ENCODE data around the gene ADCY5. TPM values are rescaled to one million over a fixed set of nuclear protein-coding genes. Genes with fewer than 3 reads are reported as not detected.

Gene ADCY5
- polyA plus RNA-seq, 2 of the 4 experiments (the other 2 are of a cell fraction): 0.57 to 0.68 TPM

- no peak for FAIRE-seq
- no peak for DNase-seq (ENCODE audit: low read depth in 1 of 2, low spot score in 1 of 2)
- no peak overlapping the region for H3K27ac ChIP-seq
- POLR2A ChIA-PET: no interaction called here
- H3K9me3 ChIP-seq: no peaks in the 10 kb centered on the region
- CTCF ChIA-PET: interaction anchor here (1.1 kb wide), 1 partner anchor 25 kb away, joined by 4 read pairs; no protein-coding TSS in a partner anchor
- no peaks in the 10 kb centered on the region for H3K4me1 ChIP-seq
- no peak overlapping the region for H3K4me2 ChIP-seq
- TF ChIP-seq HMGXB4 (CRISPR knock-in tag; IDR thresholded peaks at IDR 0.05; ENCODE audit: borderline replicate concordance): no peak
- TF ChIP-seq FOXS1 (CRISPR knock-in tag; IDR thresholded peaks at IDR 0.05): no peak
- TF ChIP-seq USF2 (IDR thresholded peaks at IDR 0.05): no peak
- TF ChIP-seq ATOH8 (CRISPR knock-in tag; IDR thresholded peaks at IDR 0.05; ENCODE audit: low read depth): no peak
- no peak for TF ChIP-seq GATA3 (IDR thresholded peaks at IDR 0.05; ENCODE audit: borderline replicate concordance)
- no peak for TF ChIP-seq HOXA7 (CRISPR knock-in tag; IDR thresholded peaks at IDR 0.05)
- TF ChIP-seq HES2 (IDR thresholded peaks at IDR 0.05): no peak
- no peak for ATAC-seq
- H3K4me3 ChIP-seq: no peak overlapping the region
- 26% methylated on average over 7 of the region's 7 CpGs for WGBS (ENCODE audit: missing lambda C conversion rate)
Observed at GRCh38 chr3:123464211-123464610, 15.3 kb upstream of the ADCY5 start.

- no peak for DNase-seq (ENCODE audit: low read depth in 1 of 2, low spot score in 1 of 2)
- no peak overlapping the region for H3K27ac ChIP-seq
- H3K4me3 ChIP-seq: no peak overlapping the region
- no peaks in the 10 kb centered on the region for H3K9me3 ChIP-seq
- ATAC-seq: peak; percentile 43 to 53; a peak in 4 of 6 replicates
- no peak overlapping the region for H3K4me2 ChIP-seq
- POLR2A ChIA-PET: no interaction called here
- no peaks in the 10 kb centered on the region for H3K4me1 ChIP-seq
- FAIRE-seq: no peak
- CTCF ChIA-PET: interaction anchor here (0.9 to 4.3 kb wide), 4 partner anchors 9 to 30 kb away, joined by 3 to 10 read pairs (median 4); partner anchors contain the start of gene ADCY5
- TF ChIP-seq HOXA7 (CRISPR knock-in tag; IDR thresholded peaks at IDR 0.05) (no peak), ZNF302 (CRISPR knock-in tag; IDR thresholded peaks at IDR 0.05) (no peak), TP53 (CRISPR knock-in tag; IDR thresholded peaks at IDR 0.05) (no peak), SMC3 (IDR thresholded peaks at IDR 0.05) (no peak), POLR2AphosphoS2 (conservative IDR thresholded peaks at IDR 0.05; ENCODE audit: low read length) (no peak), NR3C1 (IDR thresholded peaks at IDR 0.05) (no peak), MYC (IDR thresholded peaks at IDR 0.05; ENCODE audit: borderline replicate concordance, low read length) (no peak), EHMT2 (IDR thresholded peaks at IDR 0.05; ENCODE audit: low read depth) (no peak), GATA3 (IDR thresholded peaks at IDR 0.05; ENCODE audit: borderline replicate concordance) (no peak), FOSB (CRISPR knock-in tag; IDR thresholded peaks at IDR 0.05) (no peak), CBX2 (IDR thresholded peaks at IDR 0.05; ENCODE audit: borderline replicate concordance, low read depth) (no peak), JUNB (IDR thresholded peaks at IDR 0.05) (no peak), HES2 (IDR thresholded peaks at IDR 0.05) (no peak), CTCF (IDR thresholded peaks at IDR 0.05) (no peak), RFX5 (IDR thresholded peaks at IDR 0.05) (no peak), SREBF2 (IDR thresholded peaks at IDR 0.05) (no peak), MAX (IDR thresholded peaks at IDR 0.05) (no peak), MAZ (IDR thresholded peaks at IDR 0.05; ENCODE audit: borderline replicate concordance, low read depth, low read length) (no peak), KDM1A (IDR thresholded peaks at IDR 0.05; ENCODE audit: low read depth) (no peak), HOXB13 (CRISPR knock-in tag; IDR thresholded peaks at IDR 0.05; ENCODE audit: low read depth) (no peak)
- 37% methylated on average over 6 of the region's 8 CpGs for WGBS (ENCODE audit: missing lambda C conversion rate)
Observed at GRCh38 chr3:123459862-123460261, 11.0 kb upstream of the ADCY5 start.

Measured in A549 (cell line).